ENCODE results near the gene RTN4RL1. TPM values are rescaled to one million over a fixed set of nuclear protein-coding genes. Genes with fewer than 3 reads are reported as not detected.

The RTN4RL1 gene
- total RNA-seq, 1 donor from 2014 or later, result 0.47 TPM

DNA sequence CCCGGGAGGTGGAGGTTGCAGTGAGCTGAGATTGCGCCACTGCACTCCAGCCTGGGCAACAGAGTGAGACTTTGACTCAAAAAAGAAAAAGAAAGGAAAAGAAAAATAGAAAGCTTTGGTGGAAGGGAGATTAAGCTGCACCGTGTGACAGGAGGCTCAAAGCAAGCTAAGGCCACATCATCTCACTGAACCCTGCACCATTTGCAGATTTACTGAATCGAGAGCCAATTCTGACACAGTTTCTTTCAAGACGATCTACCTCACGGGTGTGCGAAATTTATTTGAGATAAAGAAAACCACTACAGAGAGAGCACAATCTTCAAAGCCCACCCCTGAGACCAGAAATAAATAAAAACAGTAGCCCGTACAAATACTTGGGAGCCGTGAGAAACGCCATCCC, 49.6 kb downstream of the RTN4RL1 start:
- Mint-ChIP-seq H3K36me3 (ENCODE audit: low read depth) (no peaks in the 10 kb centered on the region), H3K9me3 (no peaks in the 10 kb centered on the region), H3K4me1 (peaks cover 22% of the 10 kb centered on the region), H3K4me3 (no peak overlapping the region), H3K27me3 (ENCODE audit: low read depth) (peaks cover 40% of the 10 kb centered on the region), H3K27ac (ENCODE audit: unreplicated experiment) (no peak overlapping the region)
- TF ChIP-seq, protein P1, sequence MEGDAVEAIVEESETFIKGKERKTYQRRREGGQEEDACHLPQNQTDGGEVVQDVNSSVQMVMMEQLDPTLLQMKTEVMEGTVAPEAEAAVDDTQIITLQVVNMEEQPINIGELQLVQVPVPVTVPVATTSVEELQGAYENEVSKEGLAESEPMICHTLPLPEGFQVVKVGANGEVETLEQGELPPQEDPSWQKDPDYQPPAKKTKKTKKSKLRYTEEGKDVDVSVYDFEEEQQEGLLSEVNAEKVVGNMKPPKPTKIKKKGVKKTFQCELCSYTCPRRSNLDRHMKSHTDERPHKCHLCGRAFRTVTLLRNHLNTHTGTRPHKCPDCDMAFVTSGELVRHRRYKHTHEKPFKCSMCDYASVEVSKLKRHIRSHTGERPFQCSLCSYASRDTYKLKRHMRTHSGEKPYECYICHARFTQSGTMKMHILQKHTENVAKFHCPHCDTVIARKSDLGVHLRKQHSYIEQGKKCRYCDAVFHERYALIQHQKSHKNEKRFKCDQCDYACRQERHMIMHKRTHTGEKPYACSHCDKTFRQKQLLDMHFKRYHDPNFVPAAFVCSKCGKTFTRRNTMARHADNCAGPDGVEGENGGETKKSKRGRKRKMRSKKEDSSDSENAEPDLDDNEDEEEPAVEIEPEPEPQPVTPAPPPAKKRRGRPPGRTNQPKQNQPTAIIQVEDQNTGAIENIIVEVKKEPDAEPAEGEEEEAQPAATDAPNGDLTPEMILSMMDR (conservative IDR thresholded peaks at IDR 0.05), result no peak
- no peak for DNase-seq (ENCODE audit: low read depth, low spot score)

DNA sequence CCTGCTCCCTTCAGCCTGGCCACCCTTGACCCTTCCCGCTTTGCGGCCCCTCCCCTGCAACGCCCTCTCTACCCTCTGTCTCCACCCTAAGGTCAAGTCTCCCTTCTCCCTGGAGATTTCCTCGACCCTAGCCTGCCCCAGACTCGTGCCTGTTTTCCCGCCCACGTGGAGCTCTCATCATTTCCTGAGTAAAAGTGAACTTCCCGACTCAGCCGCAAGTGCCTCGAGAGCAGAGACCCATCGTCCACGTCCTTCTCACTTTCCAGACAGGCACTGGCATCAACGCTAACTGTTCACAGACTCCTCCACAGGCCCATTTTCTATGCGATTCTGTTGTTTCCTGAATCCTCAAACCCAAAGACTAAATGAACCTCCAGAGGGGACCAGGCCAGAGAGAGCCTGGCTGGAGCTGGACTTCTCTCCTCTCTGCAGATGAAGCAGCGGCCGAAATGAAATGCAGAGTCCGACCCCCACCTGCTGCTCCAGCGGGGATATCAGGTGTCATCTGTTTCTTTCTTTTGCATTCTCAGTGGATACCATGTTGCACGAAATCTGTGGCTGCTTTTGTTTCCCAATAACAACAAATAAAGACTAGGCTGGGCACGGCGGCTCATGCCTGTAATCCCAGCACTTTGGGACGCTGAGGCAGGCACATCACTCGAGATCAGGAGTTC, 52.5 kb downstream of the RTN4RL1 start:
- H3K4me3 Mint-ChIP-seq, result no peak overlapping the region
- no peak overlapping the region for H3K27ac Mint-ChIP-seq (ENCODE audit: unreplicated experiment)
- peaks cover 62% of the 10 kb centered on the region for H3K27me3 Mint-ChIP-seq (ENCODE audit: low read depth)
- TF ChIP-seq, protein P1 (conservative IDR thresholded peaks at IDR 0.05), result no peak
- H3K4me1 Mint-ChIP-seq, result peaks cover 18% of the 10 kb centered on the region
- H3K36me3 Mint-ChIP-seq (ENCODE audit: low read depth), result no peaks in the 10 kb centered on the region
- peak; percentile 28 for DNase-seq (ENCODE audit: low read depth, low spot score)
- no peaks in the 10 kb centered on the region for H3K9me3 Mint-ChIP-seq

DNA sequence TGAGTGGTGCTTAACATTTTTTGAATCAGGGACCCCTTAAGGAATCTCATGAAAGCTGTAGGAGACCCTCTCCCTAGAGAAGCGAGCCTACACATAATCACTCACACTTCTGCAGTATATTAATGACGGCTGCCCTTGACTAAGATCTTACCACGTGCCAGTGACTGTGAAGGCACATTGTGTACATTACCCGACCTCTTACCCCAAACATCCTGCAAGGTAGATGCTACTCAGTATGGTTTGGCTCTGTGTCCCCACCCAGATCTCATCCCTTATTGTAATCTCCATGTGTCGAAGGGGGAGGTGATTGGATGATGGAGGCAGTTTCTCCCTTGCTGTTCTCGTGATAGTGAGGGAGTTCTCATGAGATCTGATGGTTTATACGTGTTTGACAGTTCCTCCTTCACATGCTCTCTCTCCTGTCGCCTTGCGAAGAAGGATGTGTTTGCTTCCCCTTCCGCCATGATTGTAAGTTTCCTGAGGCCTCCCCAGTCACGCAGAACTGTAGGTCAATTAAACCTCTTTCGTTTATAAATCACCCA, 54.2 kb downstream of the RTN4RL1 start:
- Mint-ChIP-seq H3K27ac (ENCODE audit: unreplicated experiment) (no peak overlapping the region), H3K4me1 (peaks cover 26% of the 10 kb centered on the region), H3K27me3 (ENCODE audit: low read depth) (peaks cover 73% of the 10 kb centered on the region), H3K36me3 (ENCODE audit: low read depth) (no peaks in the 10 kb centered on the region), H3K9me3 (no peaks in the 10 kb centered on the region), H3K4me3 (no peak overlapping the region)
- TF ChIP-seq, protein P1 (conservative IDR thresholded peaks at IDR 0.05), result no peak
- DNase-seq (ENCODE audit: low read depth, low spot score), result no peak

DNA sequence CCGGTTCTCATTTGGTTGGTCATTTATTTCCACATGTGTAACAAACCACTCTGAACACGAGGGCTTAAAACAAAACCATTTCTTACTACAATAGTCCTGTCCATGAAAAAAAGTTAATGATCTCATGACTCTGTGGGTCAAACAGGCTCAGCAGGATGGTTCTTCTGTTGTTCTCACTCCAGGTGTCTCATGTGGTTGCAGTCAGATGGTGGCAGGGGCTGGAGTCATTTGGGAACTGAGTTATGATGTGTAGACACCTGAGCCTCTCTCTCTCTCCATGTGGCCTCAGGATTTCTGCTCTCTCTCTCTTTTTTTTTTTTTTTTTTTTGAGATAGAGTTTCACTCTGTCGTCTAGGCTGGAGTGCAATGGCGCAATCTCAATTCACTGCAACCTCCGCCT, 55.4 kb downstream of the RTN4RL1 start:
- H3K27me3 Mint-ChIP-seq (ENCODE audit: low read depth), result peaks cover 66% of the 10 kb centered on the region
- H3K4me3 Mint-ChIP-seq, result no peak overlapping the region
- DNase-seq (ENCODE audit: low read depth, low spot score), result no peak
- no peak overlapping the region for H3K27ac Mint-ChIP-seq (ENCODE audit: unreplicated experiment)
- H3K9me3 Mint-ChIP-seq, result no peaks in the 10 kb centered on the region
- H3K36me3 Mint-ChIP-seq (ENCODE audit: low read depth), result no peaks in the 10 kb centered on the region
- H3K4me1 Mint-ChIP-seq, result peaks cover 24% of the 10 kb centered on the region
- TF ChIP-seq, protein P1 (conservative IDR thresholded peaks at IDR 0.05), result no peak

GRCh38 chr17:1967213-1967612, 57.9 kb downstream of the RTN4RL1 start:
- Mint-ChIP-seq H3K4me1 (peaks cover 18% of the 10 kb centered on the region), H3K27me3 (ENCODE audit: low read depth) (peaks cover 49% of the 10 kb centered on the region), H3K9me3 (no peaks in the 10 kb centered on the region), H3K27ac (ENCODE audit: unreplicated experiment) (no peak overlapping the region), H3K4me3 (no peak overlapping the region), H3K36me3 (ENCODE audit: low read depth) (no peaks in the 10 kb centered on the region)
- no peak for DNase-seq (ENCODE audit: low read depth, low spot score)
- TF ChIP-seq, protein P1 (conservative IDR thresholded peaks at IDR 0.05), result no peak
